H1 (cell line): ENCODE data around the gene PDE4D. TPM values are rescaled to one million over a fixed set of nuclear protein-coding genes. Genes with fewer than 3 reads are reported as not detected.

Source experiments
- ZNF274 ChIP-seq: IDR thresholded peaks from 2 replicates; pipeline ENCODE4 v1.7.0; 2012; ENCODE audit warnings: low read length, borderline replicate concordance; ENCODE audit errors: extremely low read depth
- polyA plus RNA-seq, 7 experiments: library from polyadenylated mRNA; depleted of rRNA in 3 of 7; stranded (reverse) in 5 of 7; unstranded in 2 of 7; fragments of >200 nt in 5 of 7; fragments of 200-250 nt in 2 of 7; gene quantifications; 1 replicate in 5 of 7; 2 replicates in 1 of 7; 4 replicates in 1 of 7; pipeline versions ENCODE4 v1.2.1 to v1.2.3, GENCODE V29; 2011 to 2013; ENCODE audit warnings: missing spikeins in 2 of 7, mixed read lengths in 2 of 7
- total RNA-seq: library from RNA; stranded (reverse); fragmentation: NEBNext Ultra II Directional; extraction: Animal tissue kit (Norgen Biotek cat#: 25700); gene quantifications from 2 replicates; pipeline ENCODE4 v1.2.1, GENCODE V29; 2021
- TF ChIP-seq, protein P1 (sequence below): fragments of 300-600 bp; sonication (generic); IDR thresholded peaks from 2 replicates; pipeline ENCODE4 v1.7.1; 2012; ENCODE audit warnings: low read length, moderate library complexity, mild to moderate bottlenecking, inconsistent platforms; ENCODE audit not compliant: insufficient replicate concordance

Gene PDE4D
- total and polyA plus RNA-seq, 2 of the 8 experiments (the other 6 are each of a cell fraction or from before 2014, with no cell fraction given), result 2.3 to 3.7 TPM

- TF ChIP-seq, protein P1, sequence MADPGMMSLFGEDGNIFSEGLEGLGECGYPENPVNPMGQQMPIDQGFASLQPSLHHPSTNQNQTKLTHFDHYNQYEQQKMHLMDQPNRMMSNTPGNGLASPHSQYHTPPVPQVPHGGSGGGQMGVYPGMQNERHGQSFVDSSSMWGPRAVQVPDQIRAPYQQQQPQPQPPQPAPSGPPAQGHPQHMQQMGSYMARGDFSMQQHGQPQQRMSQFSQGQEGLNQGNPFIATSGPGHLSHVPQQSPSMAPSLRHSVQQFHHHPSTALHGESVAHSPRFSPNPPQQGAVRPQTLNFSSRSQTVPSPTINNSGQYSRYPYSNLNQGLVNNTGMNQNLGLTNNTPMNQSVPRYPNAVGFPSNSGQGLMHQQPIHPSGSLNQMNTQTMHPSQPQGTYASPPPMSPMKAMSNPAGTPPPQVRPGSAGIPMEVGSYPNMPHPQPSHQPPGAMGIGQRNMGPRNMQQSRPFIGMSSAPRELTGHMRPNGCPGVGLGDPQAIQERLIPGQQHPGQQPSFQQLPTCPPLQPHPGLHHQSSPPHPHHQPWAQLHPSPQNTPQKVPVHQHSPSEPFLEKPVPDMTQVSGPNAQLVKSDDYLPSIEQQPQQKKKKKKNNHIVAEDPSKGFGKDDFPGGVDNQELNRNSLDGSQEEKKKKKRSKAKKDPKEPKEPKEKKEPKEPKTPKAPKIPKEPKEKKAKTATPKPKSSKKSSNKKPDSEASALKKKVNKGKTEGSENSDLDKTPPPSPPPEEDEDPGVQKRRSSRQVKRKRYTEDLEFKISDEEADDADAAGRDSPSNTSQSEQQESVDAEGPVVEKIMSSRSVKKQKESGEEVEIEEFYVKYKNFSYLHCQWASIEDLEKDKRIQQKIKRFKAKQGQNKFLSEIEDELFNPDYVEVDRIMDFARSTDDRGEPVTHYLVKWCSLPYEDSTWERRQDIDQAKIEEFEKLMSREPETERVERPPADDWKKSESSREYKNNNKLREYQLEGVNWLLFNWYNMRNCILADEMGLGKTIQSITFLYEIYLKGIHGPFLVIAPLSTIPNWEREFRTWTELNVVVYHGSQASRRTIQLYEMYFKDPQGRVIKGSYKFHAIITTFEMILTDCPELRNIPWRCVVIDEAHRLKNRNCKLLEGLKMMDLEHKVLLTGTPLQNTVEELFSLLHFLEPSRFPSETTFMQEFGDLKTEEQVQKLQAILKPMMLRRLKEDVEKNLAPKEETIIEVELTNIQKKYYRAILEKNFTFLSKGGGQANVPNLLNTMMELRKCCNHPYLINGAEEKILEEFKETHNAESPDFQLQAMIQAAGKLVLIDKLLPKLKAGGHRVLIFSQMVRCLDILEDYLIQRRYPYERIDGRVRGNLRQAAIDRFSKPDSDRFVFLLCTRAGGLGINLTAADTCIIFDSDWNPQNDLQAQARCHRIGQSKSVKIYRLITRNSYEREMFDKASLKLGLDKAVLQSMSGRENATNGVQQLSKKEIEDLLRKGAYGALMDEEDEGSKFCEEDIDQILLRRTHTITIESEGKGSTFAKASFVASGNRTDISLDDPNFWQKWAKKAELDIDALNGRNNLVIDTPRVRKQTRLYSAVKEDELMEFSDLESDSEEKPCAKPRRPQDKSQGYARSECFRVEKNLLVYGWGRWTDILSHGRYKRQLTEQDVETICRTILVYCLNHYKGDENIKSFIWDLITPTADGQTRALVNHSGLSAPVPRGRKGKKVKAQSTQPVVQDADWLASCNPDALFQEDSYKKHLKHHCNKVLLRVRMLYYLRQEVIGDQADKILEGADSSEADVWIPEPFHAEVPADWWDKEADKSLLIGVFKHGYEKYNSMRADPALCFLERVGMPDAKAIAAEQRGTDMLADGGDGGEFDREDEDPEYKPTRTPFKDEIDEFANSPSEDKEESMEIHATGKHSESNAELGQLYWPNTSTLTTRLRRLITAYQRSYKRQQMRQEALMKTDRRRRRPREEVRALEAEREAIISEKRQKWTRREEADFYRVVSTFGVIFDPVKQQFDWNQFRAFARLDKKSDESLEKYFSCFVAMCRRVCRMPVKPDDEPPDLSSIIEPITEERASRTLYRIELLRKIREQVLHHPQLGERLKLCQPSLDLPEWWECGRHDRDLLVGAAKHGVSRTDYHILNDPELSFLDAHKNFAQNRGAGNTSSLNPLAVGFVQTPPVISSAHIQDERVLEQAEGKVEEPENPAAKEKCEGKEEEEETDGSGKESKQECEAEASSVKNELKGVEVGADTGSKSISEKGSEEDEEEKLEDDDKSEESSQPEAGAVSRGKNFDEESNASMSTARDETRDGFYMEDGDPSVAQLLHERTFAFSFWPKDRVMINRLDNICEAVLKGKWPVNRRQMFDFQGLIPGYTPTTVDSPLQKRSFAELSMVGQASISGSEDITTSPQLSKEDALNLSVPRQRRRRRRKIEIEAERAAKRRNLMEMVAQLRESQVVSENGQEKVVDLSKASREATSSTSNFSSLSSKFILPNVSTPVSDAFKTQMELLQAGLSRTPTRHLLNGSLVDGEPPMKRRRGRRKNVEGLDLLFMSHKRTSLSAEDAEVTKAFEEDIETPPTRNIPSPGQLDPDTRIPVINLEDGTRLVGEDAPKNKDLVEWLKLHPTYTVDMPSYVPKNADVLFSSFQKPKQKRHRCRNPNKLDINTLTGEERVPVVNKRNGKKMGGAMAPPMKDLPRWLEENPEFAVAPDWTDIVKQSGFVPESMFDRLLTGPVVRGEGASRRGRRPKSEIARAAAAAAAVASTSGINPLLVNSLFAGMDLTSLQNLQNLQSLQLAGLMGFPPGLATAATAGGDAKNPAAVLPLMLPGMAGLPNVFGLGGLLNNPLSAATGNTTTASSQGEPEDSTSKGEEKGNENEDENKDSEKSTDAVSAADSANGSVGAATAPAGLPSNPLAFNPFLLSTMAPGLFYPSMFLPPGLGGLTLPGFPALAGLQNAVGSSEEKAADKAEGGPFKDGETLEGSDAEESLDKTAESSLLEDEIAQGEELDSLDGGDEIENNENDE, result no peak
- TF ChIP-seq ZNF274, result no peak
These were observed 121.3 kb downstream of the PDE4D start (continued) for GRCh38 chr5:59772206-59772605.
